K562 (cell line): ENCODE measurements around the gene SLC25A45. TPM values are rescaled to one million over a fixed set of nuclear protein-coding genes. Genes with fewer than 3 reads are reported as not detected.

ENCODE experiments used
- CREBBP ChIP-seq: IDR thresholded peaks from one replicate; pipeline ENCODE4 v1.6.1; 2012; ENCODE audit warnings: low read depth, mild to moderate bottlenecking, control low read depth, inconsistent platforms, low read length
- E2F6 ChIP-seq, 2 experiments: IDR thresholded peaks; 2 replicates each; pipeline ENCODE4 v1.6.1; 2011; ENCODE audit warnings: borderline replicate concordance in 1 of 2, control low read depth in 1 of 2, low read depth in 1 of 2, low read length in 1 of 2, mild to moderate bottlenecking in 1 of 2, mixed read lengths in 1 of 2, moderate library complexity in 1 of 2; ENCODE audit not compliant: insufficient read depth in 1 of 2, insufficient read length in 1 of 2, poor library complexity in 1 of 2, severe bottlenecking in 1 of 2; ENCODE audit errors: extremely low read depth in 1 of 2
- FOXJ2 ChIP-seq: fragments of 200-800 bp; sonication (Bioruptor generic); IDR thresholded peaks from 2 replicates; pipeline ENCODE4 v1.6.1; 2016; ENCODE audit warnings: missing genetic modification characterization, missing compliant biosample characterization
- HDAC3 ChIP-seq: fragments of 450-650 bp; IDR thresholded peaks from 2 replicates; pipeline ENCODE4 v1.6.1; 2018; ENCODE audit warnings: borderline replicate concordance, mild to moderate bottlenecking, moderate library complexity; ENCODE audit not compliant: partially characterized antibody
- LARP7 ChIP-seq: fragments of 450-650 bp; IDR thresholded peaks from 2 replicates; pipeline ENCODE4 v1.6.1; 2016
- NFIX ChIP-seq: fragments of 250-450 bp; sonication (Bioruptor Pico); IDR thresholded peaks from 2 replicates; pipeline ENCODE4 v1.4.0; 2020; ENCODE audit warnings: low read depth, mild to moderate bottlenecking, moderate library complexity
- NFYB ChIP-seq: IDR thresholded peaks from 2 replicates; pipeline ENCODE4 v1.6.1; 2011; ENCODE audit warnings: mild to moderate bottlenecking, moderate library complexity; ENCODE audit not compliant: insufficient read length; ENCODE audit errors: extremely low read depth
- NR1H2 ChIP-seq: sonication (generic); formaldehyde crosslinking; IDR thresholded peaks from 2 replicates; pipeline ENCODE4 v1.4.0; 2020; ENCODE audit warnings: mild to moderate bottlenecking, missing genetic modification reagents
- NUFIP1 ChIP-seq: fragments of 450-650 bp; IDR thresholded peaks from 2 replicates; pipeline ENCODE4 v1.6.1; 2018; ENCODE audit not compliant: partially characterized antibody
- RUNX1 ChIP-seq: sonication (generic); IDR thresholded peaks from 2 replicates; pipeline ENCODE4 v1.6.1; 2016; ENCODE audit warnings: antibody characterized with exemption, low read depth
- SMC3 ChIP-seq: conservative IDR thresholded peaks from 2 replicates; pipeline ENCODE4 v1.6.1; 2011; ENCODE audit warnings: low read depth, low read length, improper control_type of control experiment; ENCODE audit not compliant: insufficient read depth
- SNAPC5 ChIP-seq: fragments of 250-450 bp; sonication (Bioruptor Pico); IDR thresholded peaks from 2 replicates; pipeline ENCODE4 v1.8.0; 2021; ENCODE audit warnings: moderate library complexity, mild to moderate bottlenecking, inconsistent platforms
- SOX6 ChIP-seq: fragments of 450-650 bp; IDR thresholded peaks from 2 replicates; pipeline ENCODE4 v1.6.1; 2014; ENCODE audit warnings: mild to moderate bottlenecking
- TAF9B ChIP-seq: fragments of 450-650 bp; IDR thresholded peaks from 2 replicates; pipeline ENCODE4 v1.6.1; 2018; ENCODE audit warnings: mild to moderate bottlenecking; ENCODE audit not compliant: partially characterized antibody
- YBX1 ChIP-seq: fragments of 450-650 bp; IDR thresholded peaks from 2 replicates; pipeline ENCODE4 v1.7.1; 2016; ENCODE audit warnings: mild to moderate bottlenecking
- ZFP1 ChIP-seq: fragments of 450-650 bp; formaldehyde crosslinking; IDR thresholded peaks from 2 replicates; pipeline ENCODE4 v1.4.0; 2020; ENCODE audit warnings: mild to moderate bottlenecking, mixed read lengths
- ZNF407 ChIP-seq: fragments of 450-650 bp; IDR thresholded peaks from 2 replicates; pipeline ENCODE4 v1.6.1; 2016; ENCODE audit warnings: low read depth
- ZNF584 ChIP-seq: fragments of 200-800 bp; sonication (Bioruptor generic); IDR thresholded peaks from 2 replicates; pipeline ENCODE4 v1.6.1; 2016; ENCODE audit warnings: low read depth, mild to moderate bottlenecking, missing genetic modification characterization, missing compliant biosample characterization
- ZNF764 ChIP-seq: fragments of 250-450 bp; sonication (Bioruptor Pico); IDR thresholded peaks from 2 replicates; pipeline ENCODE4 v1.4.0; 2020; ENCODE audit warnings: low read depth, mild to moderate bottlenecking, moderate library complexity
- polyA plus RNA-seq, 8 experiments: library from polyadenylated mRNA; depleted of rRNA in 4 of 8; stranded (reverse) in 5 of 8; unstranded in 3 of 8; fragments of >200 nt; fragmentation: Nextera tagmentation in 2 of 8; fragmentation: Illumina TruSeq in 1 of 8; extraction: Ambion mirVana in 2 of 8; extraction: Trizol in 1 of 8; gene quantifications; 2 replicates each; pipeline versions ENCODE4 v1.2.1 to v1.2.3, GENCODE V29; 2011 to 2014; ENCODE audit warnings: inconsistent platforms in 1 of 8, missing spikeins in 1 of 8
- total RNA-seq, 7 experiments: library from RNA; depleted of rRNA in 6 of 7; stranded (reverse); fragments of >200 nt in 6 of 7; fragmentation: Illumina TruSeq in 2 of 7; extraction: Trizol in 2 of 7; gene quantifications; 2 replicates each; pipeline versions ENCODE4 v1.2.1 to v1.2.3, GENCODE V29; 2011 to 2021; ENCODE audit warnings: low replicate concordance in 1 of 7

Gene SLC25A45
- total and polyA plus RNA-seq, 9 of the 15 experiments (the other 6 are each of a cell fraction or from before 2014, with no cell fraction given): 0.15 to 2.3 (median 0.68) TPM

- TF ChIP-seq ZNF407 (no peak), RUNX1 (peak; percentile 90), ZFP1 (CRISPR knock-in tag) (peak; percentile 54; the same call in 1 of the 2 replicates), SMC3 (peak; percentile 0; the same call in 1 of the 2 replicates), YBX1 (no peak), ZNF584 (CRISPR knock-in tag) (no peak), SOX6 (peak; percentile 55; the same call in 1 of the 2 replicates), TAF9B (no peak), E2F6 (IDR thresholded peaks at IDR 0.05; ENCODE audit: borderline replicate concordance in 1 of 2, extremely low read depth in 1 of 2, insufficient read depth in 1 of 2, insufficient read length in 1 of 2, low read depth in 1 of 2, low read length in 1 of 2, poor library complexity in 1 of 2, severe bottlenecking in 1 of 2) (peak in 1 of 2 experiments; percentile 6), NR1H2 (CRISPR knock-in tag) (no peak), NFIX (CRISPR knock-in tag) (no peak), CREBBP (no peak), NUFIP1 (no peak), SNAPC5 (CRISPR knock-in tag) (no peak), HDAC3 (no peak), LARP7 (no peak; the same call in 1 of the 2 replicates), FOXJ2 (tag) (no peak), NFYB (no peak), ZNF764 (0 out of 2 replicates have a peak, but pooled peaks have one; percentile 5)
Observed at GRCh38 chr11:65426839-65427690, 44.6 kb upstream of the SLC25A45 start (continued).
